Neuron (in vitro differentiated cells): ENCODE results near the gene PPP6R3.
"Not testable (repeated sequence)": the region's sequence is repeated elsewhere in the genome, so short reads cannot be mapped to it uniquely, and the experiment has no call there.

Source experiments
- H2AFZ ChIP-seq: one replicate; pipeline ENCODE4 v1.6.1; 2013; ENCODE audit warnings: low read depth, mild to moderate bottlenecking, inconsistent platforms, low read length, moderate library complexity
- H3K27me3 ChIP-seq: one replicate; pipeline ENCODE4 v1.6.1; 2013; ENCODE audit warnings: low read length; ENCODE audit not compliant: insufficient read depth
- H3K36me3 ChIP-seq: one replicate; pipeline ENCODE4 v1.6.1; 2013; ENCODE audit warnings: low read length; ENCODE audit not compliant: insufficient read depth
- H3K4me1 ChIP-seq: one replicate; pipeline ENCODE4 v1.6.1; 2013; ENCODE audit warnings: low read length; ENCODE audit not compliant: insufficient read depth
- H3K4me3 ChIP-seq: 2 replicates; pipeline ENCODE4 v1.5.1; 2013; ENCODE audit warnings: mild to moderate bottlenecking, low read length, moderate library complexity
- H3K9me3 ChIP-seq: one replicate; pipeline ENCODE4 v1.6.1; 2013; ENCODE audit warnings: low read length

Gene PPP6R3

GRCh38 chr11:68424981-68425865 lies 35.3 kb upstream of the PPP6R3 start:
- H3K27me3 ChIP-seq = no peaks in the 10 kb centered on the region
- H3K36me3 ChIP-seq = peaks cover 55% of the 10 kb centered on the region
- H3K4me1 ChIP-seq = no peaks in the 10 kb centered on the region
- H3K4me3 ChIP-seq = no peak overlapping the region
- peaks cover 26% of the 10 kb centered on the region for H3K9me3 ChIP-seq
- no peak overlapping the region for H2AFZ ChIP-seq

GRCh38 chr11:68425866-68426380 lies 34.6 kb upstream of the PPP6R3 start:
- peaks cover 60% of the 10 kb centered on the region for H3K36me3 ChIP-seq
- H3K27me3 ChIP-seq = no peaks in the 10 kb centered on the region
- H3K4me3 ChIP-seq = no peak overlapping the region

GRCh38 chr11:68429661-68430060 lies 30.9 kb upstream of the PPP6R3 start:
- Histone ChIP-seq H3K36me3 (peaks cover 73% of the 10 kb centered on the region), H3K4me3 (no peak overlapping the region), H3K4me1 (no peaks in the 10 kb centered on the region), H3K9me3 (peaks cover 26% of the 10 kb centered on the region), H2AFZ (no peak overlapping the region), H3K27me3 (no peaks in the 10 kb centered on the region)

More at GRCh38 chr11:68425866-68426380, 34.6 kb upstream of the PPP6R3 start:
- H3K9me3 ChIP-seq = peaks cover 26% of the 10 kb centered on the region
- H2AFZ ChIP-seq = no peak overlapping the region
- H3K4me1 ChIP-seq = no peaks in the 10 kb centered on the region

- H3K9me3 ChIP-seq = peaks cover 26% of the 10 kb centered on the region
- no peak overlapping the region for H2AFZ ChIP-seq
- no peak overlapping the region for H3K4me3 ChIP-seq
- H3K27me3 ChIP-seq = no peaks in the 10 kb centered on the region
- H3K36me3 ChIP-seq = peaks cover 74% of the 10 kb centered on the region
- no peaks in the 10 kb centered on the region for H3K4me1 ChIP-seq
These were observed 30.2 kb upstream of the PPP6R3 start for GRCh38 chr11:68430384-68430783.

- H3K4me1 ChIP-seq = no peaks in the 10 kb centered on the region
- no peak overlapping the region for H2AFZ ChIP-seq
- no peak overlapping the region for H3K4me3 ChIP-seq
- H3K9me3 ChIP-seq = peaks cover 26% of the 10 kb centered on the region
- H3K36me3 ChIP-seq = peaks cover 71% of the 10 kb centered on the region
- H3K27me3 ChIP-seq = no peaks in the 10 kb centered on the region
These were observed 29.8 kb upstream of the PPP6R3 start for GRCh38 chr11:68430801-68431200.

- Histone ChIP-seq H3K36me3 (peaks cover 65% of the 10 kb centered on the region), H3K27me3 (no peaks in the 10 kb centered on the region), H3K4me1 (no peaks in the 10 kb centered on the region), H2AFZ (no peak overlapping the region), H3K4me3 (no peak overlapping the region), H3K9me3 (peaks cover 19% of the 10 kb centered on the region)
These were observed 28.4 kb upstream of the PPP6R3 start for GRCh38 chr11:68431984-68432645.

- H2AFZ ChIP-seq = no peak overlapping the region
- no peaks in the 10 kb centered on the region for H3K4me1 ChIP-seq
- peaks cover 18% of the 10 kb centered on the region for H3K9me3 ChIP-seq
- H3K36me3 ChIP-seq = peaks cover 69% of the 10 kb centered on the region
- H3K27me3 ChIP-seq = no peaks in the 10 kb centered on the region
- H3K4me3 ChIP-seq = no peak overlapping the region
These were observed 27.7 kb upstream of the PPP6R3 start for GRCh38 chr11:68432874-68433273.

- H2AFZ ChIP-seq = no peak overlapping the region
- peaks cover 11% of the 10 kb centered on the region for H3K9me3 ChIP-seq
- H3K4me3 ChIP-seq = no peak overlapping the region
- peaks cover 64% of the 10 kb centered on the region for H3K36me3 ChIP-seq
- H3K27me3 ChIP-seq = no peaks in the 10 kb centered on the region
- H3K4me1 ChIP-seq = no peaks in the 10 kb centered on the region
These were observed 27.0 kb upstream of the PPP6R3 start for GRCh38 chr11:68433541-68433940.

GRCh38 chr11:68434159-68434558 lies 26.4 kb upstream of the PPP6R3 start:
- not testable (repeated sequence) for H3K4me3 ChIP-seq, H3K4me1 ChIP-seq, H3K9me3 ChIP-seq, H2AFZ ChIP-seq, H3K27me3 ChIP-seq
- H3K36me3 ChIP-seq = peaks cover 68% of the 10 kb centered on the region

GRCh38 chr11:68436162-68436888 lies 24.2 kb upstream of the PPP6R3 start:
- no peaks in the 10 kb centered on the region for H3K27me3 ChIP-seq
- H3K4me3 ChIP-seq = no peak overlapping the region
- peaks cover 64% of the 10 kb centered on the region for H3K36me3 ChIP-seq
- no peaks in the 10 kb centered on the region for H3K9me3 ChIP-seq
- H2AFZ ChIP-seq = no peak overlapping the region
- H3K4me1 ChIP-seq = peaks cover 2% of the 10 kb centered on the region

- H3K4me1 ChIP-seq = peaks cover 4% of the 10 kb centered on the region
- H3K9me3 ChIP-seq = no peaks in the 10 kb centered on the region
- H2AFZ ChIP-seq = no peak overlapping the region
- H3K27me3 ChIP-seq = no peaks in the 10 kb centered on the region
- no peak overlapping the region for H3K4me3 ChIP-seq
- peaks cover 64% of the 10 kb centered on the region for H3K36me3 ChIP-seq
These were observed 23.3 kb upstream of the PPP6R3 start for GRCh38 chr11:68436985-68437926.
